Activated CD4-positive, alpha-beta memory T cell treated with anti-CD3 and anti-CD28 coated beads for 36 hours (primary cell): Measurements from ENCODE around the gene SLC16A5. TPM values are rescaled to one million over a fixed set of nuclear protein-coding genes. Genes with fewer than 3 reads are reported as not detected.

ENCODE experiments used
- CTCF ChIA-PET: fragments of 350-600 bp; sonication (Branson Sonifier 250); formaldehyde crosslinking; loops from one replicate; lab custom pipeline; 2021; ENCODE audit warnings: antibody characterized with exemption, inconsistent platforms; lab: Charles Lee
- POLR2A ChIA-PET: fragments of 350-600 bp; sonication (Branson Sonifier 250); formaldehyde crosslinking; loops from one replicate; lab custom pipeline; 2021; ENCODE audit warnings: antibody characterized with exemption; lab: Charles Lee
- DNase-seq: peaks from one replicate; pipeline ENCODE4 v3.0.0-alpha.2; 2020
- H3K27ac Mint-ChIP-seq: one replicate; pipeline ENCODE4 v1.8.0; 2021; ENCODE audit warnings: mixed read lengths
- H3K27me3 Mint-ChIP-seq: one replicate; pipeline ENCODE4 v1.8.0; 2021; ENCODE audit warnings: mixed read lengths
- H3K36me3 Mint-ChIP-seq: one replicate; pipeline ENCODE4 v1.8.0; 2021; ENCODE audit warnings: mixed read lengths
- H3K4me1 Mint-ChIP-seq: one replicate; pipeline ENCODE4 v1.8.0; 2021; ENCODE audit warnings: low read depth, mixed read lengths
- H3K4me3 Mint-ChIP-seq: one replicate; pipeline ENCODE4 v1.8.0; 2021; ENCODE audit warnings: mild to moderate bottlenecking, mixed read lengths
- H3K9me3 Mint-ChIP-seq: one replicate; pipeline ENCODE4 v1.8.0; 2021; ENCODE audit warnings: mixed read lengths
- intact Hi-C: fragments of 100-400 bp; cut with micrococcal nuclease; formaldehyde crosslinking; loops from one replicate; pipeline ENCODE4 v1.15.1; 2023
- total RNA-seq, 2 experiments: library from RNA; stranded (reverse); gene quantifications; one replicate each; pipeline ENCODE4 v1.2.3, GENCODE V29; 2021

SLC16A5 gene
- total RNA-seq, 2 experiments from 2014 or later: 6.7 to 7.7 TPM

- intact Hi-C loops: loop anchor here (1.0 to 5.0 kb wide), 5 partner anchors 28 to 107 kb away; partner anchors contain the start of genes ATP5PD, GGA3, KCTD2 and MRPS7
- CTCF ChIA-PET: interaction anchor here (1.0 to 1.5 kb wide), 3 partner anchors 17 to 142 kb away, joined by 3 to 6 read pairs (median 3); partner anchors contain the start of gene MRPL58
- Mint-ChIP-seq H3K4me3 (peak within 1 kb of the TSS; percentile 95), H3K9me3 (no peaks in the 10 kb centered on the region), H3K36me3 (peaks cover 11% of the 10 kb centered on the region), H3K27ac (peak within 1 kb of the TSS; percentile 86), H3K27me3 (no peaks in the 10 kb centered on the region), H3K4me1 (peaks cover 34% of the 10 kb centered on the region)
- POLR2A ChIA-PET: interaction anchor here (0.6 to 1.5 kb wide), 12 partner anchors 9 to 143 kb away, joined by 3 to 11 read pairs (median 4); partner anchors contain the start of genes ARMC7, MIF4GD, MRPL58 and NT5C
- DNase-seq: peak; percentile 99
These were observed 66.7 kb downstream of the SLC16A5 start, which contains the start of gene JPT1 for GRCh38 chr17:75154195-75155106. TSS of gene JPT1 (minus strand) at chr17:75154512. CDS start at chr17:75154397, 115 bp downstream.

- CTCF ChIA-PET: interaction anchor here (1.0 to 1.5 kb wide), 2 partner anchors 17 to 142 kb away, joined by 3 to 6 read pairs; partner anchors contain the start of gene MRPL58
These were observed 67.4 kb downstream of the SLC16A5 start for GRCh38 chr17:75155191-75155601.

More at GRCh38 chr17:75155191-75155601, 67.4 kb downstream of the SLC16A5 start:
- Mint-ChIP-seq H3K9me3 (no peaks in the 10 kb centered on the region), H3K27ac (peak overlapping the region; percentile 86), H3K36me3 (peaks cover 11% of the 10 kb centered on the region), H3K27me3 (no peaks in the 10 kb centered on the region), H3K4me3 (no peak overlapping the region), H3K4me1 (peaks cover 31% of the 10 kb centered on the region)
- no peak for DNase-seq
- POLR2A ChIA-PET: interaction anchor here (0.6 to 1.5 kb wide), 9 partner anchors 10 to 143 kb away, joined by 3 to 11 read pairs (median 6); partner anchors contain the start of genes MRPL58 and NT5C
- intact Hi-C loops: loop anchor here (2.0 kb wide), 2 partner anchors 28 to 40 kb away; partner anchors contain the start of gene SUMO2

Other genes starting within 250 kb of the SLC16A5 start
- gene GRIN2C, start 228.1 kb upstream of the SLC16A5 start, total RNA-seq: not detected
- gene FDXR, start 215.0 kb upstream of the SLC16A5 start, total RNA-seq: 10 to 100 TPM; 18.1 to 18.4 TPM
- gene FADS6, start 194.3 kb upstream of the SLC16A5 start, total RNA-seq: not detected
- not detected for gene USH1G, start 164.7 kb upstream of the SLC16A5 start, total RNA-seq
- gene OTOP2, start 163.7 kb upstream of the SLC16A5 start, total RNA-seq: not detected
- gene OTOP3, start 152.1 kb upstream of the SLC16A5 start, total RNA-seq: not detected
- 1 to 10 TPM; 2.3 to 2.6 TPM for gene HID1, start 115.2 kb upstream of the SLC16A5 start, total RNA-seq
- 1 to 10 TPM; 1.1 to 1.3 TPM for gene CDR2L, start 100.3 kb upstream of the SLC16A5 start, total RNA-seq
- 10 to 100 TPM; 57.7 TPM for gene MRPL58, start 75.3 kb upstream of the SLC16A5 start, total RNA-seq
- gene ATP5PD, start 41.0 kb upstream of the SLC16A5 start, total RNA-seq: 100 to 1,000 TPM; 249 to 261 TPM
- 10 to 100 TPM; 20.6 to 23.3 TPM for gene KCTD2, start 40.7 kb upstream of the SLC16A5 start, total RNA-seq
- 1 to 10 TPM; 6.5 to 8.2 TPM for gene ARMC7, start 22.0 kb downstream of the SLC16A5 start, total RNA-seq
- gene NT5C, start 43.8 kb downstream of the SLC16A5 start, total RNA-seq: 10 to 100 TPM; 65.2 to 70.8 TPM
- gene JPT1, start 66.6 kb downstream of the SLC16A5 start, total RNA-seq: 100 to 1,000 TPM; 263 to 267 TPM
- 100 to 1,000 TPM; 610 to 612 TPM for gene SUMO2, start 95.0 kb downstream of the SLC16A5 start, total RNA-seq
- 100 to 1,000 TPM; 125 to 132 TPM for gene NUP85, start 117.7 kb downstream of the SLC16A5 start, total RNA-seq
- 10 to 100 TPM; 68.5 to 70.7 TPM for gene GGA3, start 173.7 kb downstream of the SLC16A5 start, total RNA-seq
- 10 to 100 TPM; 72.9 to 76.1 TPM for gene MRPS7, start 173.9 kb downstream of the SLC16A5 start, total RNA-seq
- gene MIF4GD, start 183.3 kb downstream of the SLC16A5 start, total RNA-seq: 10 to 100 TPM; 50.2 to 57.2 TPM
- 10 to 100 TPM; 57.9 to 62.3 TPM for gene SLC25A19, start 201.5 kb downstream of the SLC16A5 start, total RNA-seq